K562 (cell line): Measurements from ENCODE around the gene YOD1. TPM values are rescaled to one million over a fixed set of nuclear protein-coding genes. Genes with fewer than 3 reads are reported as not detected.

Experiments used
- DDX20 ChIP-seq: fragments of 450-650 bp; IDR thresholded peaks from 2 replicates; pipeline ENCODE4 v1.6.1; 2016; ENCODE audit warnings: missing genetic modification characterization, low read depth, mild to moderate bottlenecking, missing compliant biosample characterization, moderate library complexity
- ELF2 ChIP-seq: fragments of 250-450 bp; sonication (Bioruptor Pico); IDR thresholded peaks from 2 replicates; pipeline ENCODE4 v1.5.0; 2021; ENCODE audit warnings: mild to moderate bottlenecking
- HNRNPLL ChIP-seq: fragments of 200-400 bp; formaldehyde crosslinking; IDR thresholded peaks from 2 replicates; pipeline ENCODE4 v1.6.1; 2017; ENCODE audit warnings: low read length, low read depth, mild to moderate bottlenecking; ENCODE audit not compliant: poor library complexity, severe bottlenecking
- HSF4 ChIP-seq: fragments of 250-450 bp; sonication (Bioruptor Pico); IDR thresholded peaks from 2 replicates; pipeline ENCODE4 v2.1.2; 2022; ENCODE audit warnings: mild to moderate bottlenecking, moderate library complexity, borderline replicate concordance
- KDM2B ChIP-seq: fragments of 250-450 bp; sonication (Bioruptor Pico); IDR thresholded peaks from 2 replicates; pipeline ENCODE4 v1.8.0; 2021; ENCODE audit warnings: mild to moderate bottlenecking, moderate library complexity
- L3MBTL2 ChIP-seq: fragments of 450-650 bp; IDR thresholded peaks from 2 replicates; pipeline ENCODE4 v1.6.1; 2016; ENCODE audit warnings: mild to moderate bottlenecking, moderate library complexity
- MEF2D ChIP-seq: conservative IDR thresholded peaks from 2 replicates; pipeline ENCODE4 v1.6.1; 2016; ENCODE audit warnings: low read depth, missing genetic modification characterization, missing compliant biosample characterization
- MIER1 ChIP-seq: fragments of 450-650 bp; IDR thresholded peaks from 2 replicates; pipeline ENCODE4 v1.6.1; 2016; ENCODE audit warnings: antibody characterized with exemption, mild to moderate bottlenecking, low read depth
- TFAP4 ChIP-seq: sonication (generic); formaldehyde crosslinking; IDR thresholded peaks from 2 replicates; pipeline ENCODE4 v1.8.0; 2022; ENCODE audit warnings: missing genetic modification reagents, mild to moderate bottlenecking, moderate library complexity, borderline replicate concordance
- ZNF717 ChIP-seq: fragments of 250-450 bp; sonication (Bioruptor Pico); IDR thresholded peaks from 2 replicates; pipeline ENCODE4 v1.5.0; 2021
- ZNF764 ChIP-seq: fragments of 250-450 bp; sonication (Bioruptor Pico); IDR thresholded peaks from 2 replicates; pipeline ENCODE4 v1.4.0; 2020; ENCODE audit warnings: low read depth, mild to moderate bottlenecking, moderate library complexity
- ZNF79 ChIP-seq: fragments of 250-450 bp; sonication (Bioruptor Pico); IDR thresholded peaks from 2 replicates; pipeline ENCODE4 v1.4.0; 2020; ENCODE audit warnings: low read depth, mild to moderate bottlenecking, moderate library complexity
- polyA plus RNA-seq, 8 experiments: library from polyadenylated mRNA; depleted of rRNA in 4 of 8; stranded (reverse) in 5 of 8; unstranded in 3 of 8; fragments of >200 nt; fragmentation: Nextera tagmentation in 2 of 8; fragmentation: Illumina TruSeq in 1 of 8; extraction: Ambion mirVana in 2 of 8; extraction: Trizol in 1 of 8; gene quantifications; 2 replicates each; pipeline versions ENCODE4 v1.2.1 to v1.2.3, GENCODE V29; 2011 to 2014; ENCODE audit warnings: inconsistent platforms in 1 of 8, missing spikeins in 1 of 8
- total RNA-seq, 7 experiments: library from RNA; depleted of rRNA in 6 of 7; stranded (reverse); fragments of >200 nt in 6 of 7; fragmentation: Illumina TruSeq in 2 of 7; extraction: Trizol in 2 of 7; gene quantifications; 2 replicates each; pipeline versions ENCODE4 v1.2.1 to v1.2.3, GENCODE V29; 2011 to 2021; ENCODE audit warnings: low replicate concordance in 1 of 7
- TF ChIP-seq, protein P1 (sequence below): fragments of 200-600 bp; sonication (generic); IDR thresholded peaks from one replicate; pipeline ENCODE4 v1.6.1; 2012; ENCODE audit warnings: mild to moderate bottlenecking, low read depth, low read length, inconsistent platforms
- TF ChIP-seq, protein P2 (sequence below): sonication (generic); formaldehyde crosslinking; IDR thresholded peaks from 2 replicates; pipeline ENCODE4 v1.8.1; 2022; ENCODE audit warnings: missing genetic modification reagents

YOD1 gene
- total and polyA plus RNA-seq, 9 of the 15 experiments (the other 6 are each of a cell fraction or from before 2014, with no cell fraction given): 18.2 to 78.1 (median 46.9) TPM

- TF ChIP-seq, protein P1, sequence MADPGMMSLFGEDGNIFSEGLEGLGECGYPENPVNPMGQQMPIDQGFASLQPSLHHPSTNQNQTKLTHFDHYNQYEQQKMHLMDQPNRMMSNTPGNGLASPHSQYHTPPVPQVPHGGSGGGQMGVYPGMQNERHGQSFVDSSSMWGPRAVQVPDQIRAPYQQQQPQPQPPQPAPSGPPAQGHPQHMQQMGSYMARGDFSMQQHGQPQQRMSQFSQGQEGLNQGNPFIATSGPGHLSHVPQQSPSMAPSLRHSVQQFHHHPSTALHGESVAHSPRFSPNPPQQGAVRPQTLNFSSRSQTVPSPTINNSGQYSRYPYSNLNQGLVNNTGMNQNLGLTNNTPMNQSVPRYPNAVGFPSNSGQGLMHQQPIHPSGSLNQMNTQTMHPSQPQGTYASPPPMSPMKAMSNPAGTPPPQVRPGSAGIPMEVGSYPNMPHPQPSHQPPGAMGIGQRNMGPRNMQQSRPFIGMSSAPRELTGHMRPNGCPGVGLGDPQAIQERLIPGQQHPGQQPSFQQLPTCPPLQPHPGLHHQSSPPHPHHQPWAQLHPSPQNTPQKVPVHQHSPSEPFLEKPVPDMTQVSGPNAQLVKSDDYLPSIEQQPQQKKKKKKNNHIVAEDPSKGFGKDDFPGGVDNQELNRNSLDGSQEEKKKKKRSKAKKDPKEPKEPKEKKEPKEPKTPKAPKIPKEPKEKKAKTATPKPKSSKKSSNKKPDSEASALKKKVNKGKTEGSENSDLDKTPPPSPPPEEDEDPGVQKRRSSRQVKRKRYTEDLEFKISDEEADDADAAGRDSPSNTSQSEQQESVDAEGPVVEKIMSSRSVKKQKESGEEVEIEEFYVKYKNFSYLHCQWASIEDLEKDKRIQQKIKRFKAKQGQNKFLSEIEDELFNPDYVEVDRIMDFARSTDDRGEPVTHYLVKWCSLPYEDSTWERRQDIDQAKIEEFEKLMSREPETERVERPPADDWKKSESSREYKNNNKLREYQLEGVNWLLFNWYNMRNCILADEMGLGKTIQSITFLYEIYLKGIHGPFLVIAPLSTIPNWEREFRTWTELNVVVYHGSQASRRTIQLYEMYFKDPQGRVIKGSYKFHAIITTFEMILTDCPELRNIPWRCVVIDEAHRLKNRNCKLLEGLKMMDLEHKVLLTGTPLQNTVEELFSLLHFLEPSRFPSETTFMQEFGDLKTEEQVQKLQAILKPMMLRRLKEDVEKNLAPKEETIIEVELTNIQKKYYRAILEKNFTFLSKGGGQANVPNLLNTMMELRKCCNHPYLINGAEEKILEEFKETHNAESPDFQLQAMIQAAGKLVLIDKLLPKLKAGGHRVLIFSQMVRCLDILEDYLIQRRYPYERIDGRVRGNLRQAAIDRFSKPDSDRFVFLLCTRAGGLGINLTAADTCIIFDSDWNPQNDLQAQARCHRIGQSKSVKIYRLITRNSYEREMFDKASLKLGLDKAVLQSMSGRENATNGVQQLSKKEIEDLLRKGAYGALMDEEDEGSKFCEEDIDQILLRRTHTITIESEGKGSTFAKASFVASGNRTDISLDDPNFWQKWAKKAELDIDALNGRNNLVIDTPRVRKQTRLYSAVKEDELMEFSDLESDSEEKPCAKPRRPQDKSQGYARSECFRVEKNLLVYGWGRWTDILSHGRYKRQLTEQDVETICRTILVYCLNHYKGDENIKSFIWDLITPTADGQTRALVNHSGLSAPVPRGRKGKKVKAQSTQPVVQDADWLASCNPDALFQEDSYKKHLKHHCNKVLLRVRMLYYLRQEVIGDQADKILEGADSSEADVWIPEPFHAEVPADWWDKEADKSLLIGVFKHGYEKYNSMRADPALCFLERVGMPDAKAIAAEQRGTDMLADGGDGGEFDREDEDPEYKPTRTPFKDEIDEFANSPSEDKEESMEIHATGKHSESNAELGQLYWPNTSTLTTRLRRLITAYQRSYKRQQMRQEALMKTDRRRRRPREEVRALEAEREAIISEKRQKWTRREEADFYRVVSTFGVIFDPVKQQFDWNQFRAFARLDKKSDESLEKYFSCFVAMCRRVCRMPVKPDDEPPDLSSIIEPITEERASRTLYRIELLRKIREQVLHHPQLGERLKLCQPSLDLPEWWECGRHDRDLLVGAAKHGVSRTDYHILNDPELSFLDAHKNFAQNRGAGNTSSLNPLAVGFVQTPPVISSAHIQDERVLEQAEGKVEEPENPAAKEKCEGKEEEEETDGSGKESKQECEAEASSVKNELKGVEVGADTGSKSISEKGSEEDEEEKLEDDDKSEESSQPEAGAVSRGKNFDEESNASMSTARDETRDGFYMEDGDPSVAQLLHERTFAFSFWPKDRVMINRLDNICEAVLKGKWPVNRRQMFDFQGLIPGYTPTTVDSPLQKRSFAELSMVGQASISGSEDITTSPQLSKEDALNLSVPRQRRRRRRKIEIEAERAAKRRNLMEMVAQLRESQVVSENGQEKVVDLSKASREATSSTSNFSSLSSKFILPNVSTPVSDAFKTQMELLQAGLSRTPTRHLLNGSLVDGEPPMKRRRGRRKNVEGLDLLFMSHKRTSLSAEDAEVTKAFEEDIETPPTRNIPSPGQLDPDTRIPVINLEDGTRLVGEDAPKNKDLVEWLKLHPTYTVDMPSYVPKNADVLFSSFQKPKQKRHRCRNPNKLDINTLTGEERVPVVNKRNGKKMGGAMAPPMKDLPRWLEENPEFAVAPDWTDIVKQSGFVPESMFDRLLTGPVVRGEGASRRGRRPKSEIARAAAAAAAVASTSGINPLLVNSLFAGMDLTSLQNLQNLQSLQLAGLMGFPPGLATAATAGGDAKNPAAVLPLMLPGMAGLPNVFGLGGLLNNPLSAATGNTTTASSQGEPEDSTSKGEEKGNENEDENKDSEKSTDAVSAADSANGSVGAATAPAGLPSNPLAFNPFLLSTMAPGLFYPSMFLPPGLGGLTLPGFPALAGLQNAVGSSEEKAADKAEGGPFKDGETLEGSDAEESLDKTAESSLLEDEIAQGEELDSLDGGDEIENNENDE: no peak
- TF ChIP-seq ZNF79 (no peak), MIER1 (no peak; the same call in 1 of the 2 replicates), TFAP4 (CRISPR knock-in tag) (no peak), KDM2B (no peak), MEF2D (no peak), L3MBTL2 (peak; percentile 46; the same call in 1 of the 2 replicates), HNRNPLL (no peak), ZNF764 (CRISPR knock-in tag) (no peak), DDX20 (tag) (no peak), ELF2 (CRISPR knock-in tag) (no peak), HSF4 (CRISPR knock-in tag) (no peak), ZNF717 (CRISPR knock-in tag) (no peak)
- TF ChIP-seq, protein P2, sequence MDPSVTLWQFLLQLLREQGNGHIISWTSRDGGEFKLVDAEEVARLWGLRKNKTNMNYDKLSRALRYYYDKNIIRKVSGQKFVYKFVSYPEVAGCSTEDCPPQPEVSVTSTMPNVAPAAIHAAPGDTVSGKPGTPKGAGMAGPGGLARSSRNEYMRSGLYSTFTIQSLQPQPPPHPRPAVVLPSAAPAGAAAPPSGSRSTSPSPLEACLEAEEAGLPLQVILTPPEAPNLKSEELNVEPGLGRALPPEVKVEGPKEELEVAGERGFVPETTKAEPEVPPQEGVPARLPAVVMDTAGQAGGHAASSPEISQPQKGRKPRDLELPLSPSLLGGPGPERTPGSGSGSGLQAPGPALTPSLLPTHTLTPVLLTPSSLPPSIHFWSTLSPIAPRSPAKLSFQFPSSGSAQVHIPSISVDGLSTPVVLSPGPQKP: no peak
These were observed 21.1 kb downstream of the YOD1 start (continued) for GRCh38 chr1:207029701-207030521.
